Umbilical cord (tissue), 2 donors: Measurements from ENCODE around the gene FTCDNL1. TPM values are rescaled to one million over a fixed set of nuclear protein-coding genes. Genes with fewer than 3 reads are reported as not detected.

ENCODE experiments used
- DNase-seq: peaks from one replicate; pipeline ENCODE4 v3.0.0-alpha.2; 2015; ENCODE audit warnings: low spot score
- total RNA-seq: library from RNA; depleted of rRNA; stranded (reverse); fragments of >200 nt; gene quantifications from one replicate; pipeline ENCODE4 v1.2.3, GENCODE V29; 2014; ENCODE audit warnings: low replicate concordance; ENCODE audit not compliant: insufficient read depth

Gene FTCDNL1
- total RNA-seq, 1 donor from 2014 or later = 0.96 TPM

DNA sequence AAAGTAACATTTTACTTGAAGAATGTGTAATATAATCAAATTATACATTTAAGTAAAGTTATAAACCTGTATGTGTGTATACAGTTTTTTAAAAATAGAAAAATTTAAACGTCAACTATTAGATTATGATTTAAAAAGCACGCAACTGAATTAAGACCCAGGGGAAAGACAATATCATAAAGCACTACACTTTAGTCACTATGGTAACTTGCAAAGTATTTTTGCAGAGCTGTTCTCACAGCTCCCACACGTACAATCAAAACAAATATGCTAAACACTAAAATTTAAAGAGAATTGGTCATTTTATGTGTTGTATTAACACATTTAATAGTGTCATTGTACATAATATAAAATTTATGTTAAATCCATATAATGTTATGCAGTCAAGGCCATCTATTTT lies 59.7 kb downstream of the FTCDNL1 start:
- no peak for DNase-seq

DNA sequence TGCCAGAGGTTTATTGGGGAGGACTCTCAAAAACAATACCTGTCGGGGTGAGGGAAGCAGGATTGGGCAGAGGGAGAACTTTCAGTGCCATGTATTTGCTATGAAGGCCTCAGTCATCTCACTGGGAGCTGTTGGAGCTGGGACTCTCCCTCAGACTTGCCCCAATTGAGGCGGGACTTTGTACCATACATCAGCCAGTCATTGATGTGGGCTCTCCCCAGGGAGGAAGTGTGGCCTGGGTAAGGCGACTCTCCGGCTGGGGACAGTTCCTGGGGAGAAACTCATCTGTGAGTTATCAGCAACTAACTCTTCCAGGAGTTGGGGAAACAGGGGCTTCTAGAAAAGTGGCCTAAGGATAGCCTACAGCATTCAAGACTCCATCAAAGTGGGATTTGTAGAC lies 66.5 kb downstream of the FTCDNL1 start:
- no peak for DNase-seq

DNA sequence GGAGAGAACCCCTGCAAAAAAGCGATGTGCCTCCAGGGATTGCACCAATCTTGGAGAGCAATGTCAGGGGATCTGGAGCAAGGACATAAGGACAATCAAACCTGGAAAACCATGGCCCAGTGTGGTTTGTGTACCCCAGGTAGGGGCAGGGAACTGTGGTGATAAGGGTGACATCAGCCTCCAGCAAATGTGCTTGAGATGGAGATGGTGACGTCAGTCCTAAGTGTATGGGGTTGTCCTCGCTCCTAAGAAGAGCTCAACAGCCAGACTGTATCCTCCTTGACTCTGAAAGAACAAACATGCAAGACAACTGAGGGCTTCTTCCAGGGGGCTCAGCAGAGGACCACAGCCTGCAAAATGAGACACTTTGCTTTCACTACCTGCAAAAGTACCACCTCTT lies 71.4 kb downstream of the FTCDNL1 start:
- no peak for DNase-seq

DNA sequence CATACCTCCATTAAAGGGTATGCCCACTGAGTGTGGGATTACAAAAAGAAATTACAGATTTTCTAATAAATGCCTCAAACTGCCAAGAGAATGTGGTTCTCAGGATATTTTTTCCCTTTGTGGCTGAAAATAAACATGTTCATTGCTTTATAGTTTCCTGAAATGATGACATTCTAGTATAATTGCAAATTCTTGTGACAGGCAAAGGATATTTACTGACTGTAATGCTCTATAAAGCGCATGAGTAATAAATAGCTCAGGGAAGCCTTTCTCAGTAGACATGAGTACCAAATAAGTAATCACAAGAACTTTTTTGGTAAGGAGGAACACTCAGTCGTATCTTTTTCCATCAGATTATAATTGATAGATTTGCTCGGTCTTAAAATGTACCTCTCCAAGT lies 72.3 kb downstream of the FTCDNL1 start:
- no peak for DNase-seq

DNA sequence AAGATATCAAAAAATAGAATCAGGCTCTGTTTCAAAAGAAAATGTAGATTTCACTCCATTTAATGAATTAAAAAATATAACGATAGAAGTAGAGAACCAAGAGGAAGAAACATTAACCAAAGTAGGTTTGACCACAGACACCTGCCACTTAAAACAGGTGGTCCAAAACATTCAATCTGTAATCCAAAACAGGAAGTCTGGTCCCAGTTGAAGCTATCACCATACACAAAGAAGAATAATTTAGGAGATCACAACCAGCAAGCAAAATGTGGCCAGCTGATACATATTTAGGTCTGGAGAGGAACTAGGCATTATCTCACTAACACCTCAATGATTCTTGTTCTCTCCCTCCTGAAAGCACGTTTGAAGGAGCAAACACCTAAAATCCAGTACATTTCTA lies 73.1 kb downstream of the FTCDNL1 start:
- DNase-seq = no peak

DNA sequence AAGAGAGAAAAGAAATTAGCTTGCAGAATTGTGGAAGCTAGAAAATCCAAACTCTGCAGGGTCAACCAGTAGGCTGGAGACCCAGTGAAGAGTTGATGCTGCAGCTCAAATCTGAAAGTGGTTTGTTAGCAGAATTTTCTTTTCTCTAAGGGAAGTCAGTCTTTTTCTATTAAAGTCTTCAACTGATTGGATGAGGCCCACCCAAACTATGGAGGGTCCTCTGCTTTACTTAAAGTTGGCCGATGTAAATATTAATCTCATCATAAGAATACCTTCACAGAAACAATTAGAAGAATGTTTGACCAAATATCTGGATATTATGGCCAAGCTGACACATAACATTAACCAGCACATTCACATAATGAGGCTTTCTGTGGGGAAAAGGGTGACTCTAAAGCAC lies 73.7 kb downstream of the FTCDNL1 start:
- no peak for DNase-seq

DNA sequence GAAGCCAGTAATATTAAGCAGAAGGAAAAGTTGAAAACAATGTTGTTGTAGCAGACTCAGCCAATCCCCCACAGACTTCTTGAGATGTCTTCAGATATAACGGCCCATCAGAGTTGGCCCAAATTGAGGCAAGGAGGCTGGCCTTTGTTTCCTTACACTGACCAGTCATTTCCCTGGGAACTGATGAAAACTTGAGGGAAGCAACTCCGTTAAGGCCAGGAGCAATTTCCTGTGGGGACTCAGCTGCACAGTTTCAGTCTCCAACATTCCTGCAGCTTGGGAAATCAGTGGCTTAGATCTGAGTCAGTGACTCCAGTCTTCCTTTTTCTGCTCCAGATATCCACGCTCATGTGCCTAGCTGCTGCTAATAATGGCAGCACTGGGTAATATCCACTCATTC lies 75.7 kb downstream of the FTCDNL1 start:
- no peak for DNase-seq

DNA sequence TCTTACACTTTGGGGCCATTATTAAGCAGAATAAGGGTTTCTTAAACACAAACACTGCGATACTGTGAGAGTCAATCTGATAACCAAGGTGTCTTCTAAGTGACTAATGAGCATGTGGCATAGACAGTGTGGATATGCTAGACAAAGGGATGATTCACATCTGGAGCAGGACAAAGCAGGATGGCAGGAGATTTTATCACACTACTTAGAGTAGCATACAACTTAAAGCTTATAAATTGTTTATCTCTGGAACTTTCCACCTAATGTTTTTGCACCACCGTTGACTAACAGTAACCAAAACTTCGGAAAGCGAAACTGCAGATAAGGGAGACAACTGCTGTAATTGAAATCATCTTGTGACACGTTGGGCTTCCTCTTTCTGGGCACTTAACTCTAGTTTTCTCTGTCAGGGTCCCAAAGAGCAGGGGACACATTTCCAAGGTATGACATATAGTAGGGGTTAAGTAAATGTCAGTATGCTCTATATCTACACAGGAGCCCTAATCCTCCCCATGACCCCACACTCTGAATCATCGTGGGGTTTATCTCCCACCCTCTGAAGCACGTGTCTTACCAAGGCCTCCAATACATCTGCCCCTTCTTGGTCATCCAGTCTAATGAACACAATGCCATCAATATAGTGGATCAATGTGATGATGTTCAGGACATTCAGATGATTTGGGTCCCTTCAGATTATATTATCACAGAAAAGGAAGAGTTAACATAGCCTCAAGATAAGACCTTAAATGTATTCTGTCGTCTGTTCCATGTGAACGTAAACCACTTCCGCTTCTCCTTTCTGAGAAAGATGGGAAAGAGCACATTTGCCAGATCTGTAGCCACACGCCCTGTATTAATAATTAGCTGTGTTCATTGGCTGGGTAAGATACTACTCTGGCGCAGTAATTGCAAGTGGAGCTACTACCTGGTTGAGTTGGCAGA lies 78.7 kb downstream of the FTCDNL1 start:
- DNase-seq = no peak

DNA sequence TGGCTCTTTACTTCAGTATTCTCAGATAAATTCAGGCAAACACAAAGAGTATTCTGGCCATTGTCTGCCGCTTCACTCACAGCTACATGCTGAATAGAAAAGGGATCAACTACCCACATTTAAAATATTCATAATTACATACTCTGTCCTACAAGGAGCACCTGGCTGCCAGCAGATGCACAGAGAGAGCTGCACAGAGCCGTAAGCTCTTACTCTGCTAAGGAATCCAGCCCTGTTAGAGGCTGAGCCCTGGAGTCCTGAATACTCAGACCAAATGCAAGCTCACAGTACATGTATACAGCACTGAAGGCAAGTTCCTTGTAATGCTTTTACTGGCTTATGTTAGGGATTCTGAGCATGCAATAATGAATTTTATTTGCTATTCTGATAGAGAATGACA lies 80.3 kb downstream of the FTCDNL1 start:
- DNase-seq = no peak

DNA sequence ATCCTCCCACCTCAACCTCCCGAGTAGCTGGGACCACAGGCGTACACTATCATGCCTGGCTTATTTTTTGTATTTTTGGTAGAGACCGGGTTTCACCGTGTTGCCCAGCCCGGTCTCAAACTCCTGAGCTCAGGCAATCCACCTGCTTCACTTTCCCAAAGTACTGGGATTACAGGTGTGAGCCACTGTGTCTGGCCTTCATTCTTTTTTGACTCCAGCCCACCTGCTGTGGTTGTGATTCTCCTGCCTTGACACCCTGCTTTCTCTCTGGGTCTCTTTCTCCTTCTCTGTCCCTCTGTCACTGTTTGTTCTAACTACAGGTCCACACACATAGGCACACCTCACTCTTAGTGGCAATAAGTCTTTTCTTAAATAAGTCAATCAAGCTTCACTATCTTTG lies 85.3 kb downstream of the FTCDNL1 start:
- DNase-seq = no peak

DNA sequence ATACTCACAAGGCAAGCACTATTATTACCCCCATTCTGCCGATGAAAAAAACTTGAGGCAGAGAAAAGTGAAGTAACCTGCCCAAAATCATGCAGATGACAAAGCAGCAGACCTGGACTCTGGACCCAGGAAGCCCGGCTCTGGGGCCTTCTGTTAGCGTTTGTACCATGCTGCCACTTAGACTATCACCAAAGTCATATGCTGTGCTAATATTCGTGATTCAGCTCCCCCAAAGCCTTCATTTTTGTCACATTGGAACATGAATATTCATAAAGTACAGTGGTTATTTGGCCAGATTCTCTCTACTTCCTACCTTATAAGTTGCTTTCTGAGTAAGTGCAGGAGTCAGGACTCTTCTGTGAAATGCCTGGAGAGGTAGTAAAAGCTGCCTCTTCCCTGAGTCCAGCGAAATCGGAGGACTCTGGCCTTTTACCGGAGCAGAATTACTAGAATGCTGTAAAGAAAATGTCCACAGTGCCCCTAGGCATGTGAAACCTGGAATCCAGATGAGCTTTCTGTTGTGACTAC lies 86.7 kb downstream of the FTCDNL1 start:
- DNase-seq = no peak

DNA sequence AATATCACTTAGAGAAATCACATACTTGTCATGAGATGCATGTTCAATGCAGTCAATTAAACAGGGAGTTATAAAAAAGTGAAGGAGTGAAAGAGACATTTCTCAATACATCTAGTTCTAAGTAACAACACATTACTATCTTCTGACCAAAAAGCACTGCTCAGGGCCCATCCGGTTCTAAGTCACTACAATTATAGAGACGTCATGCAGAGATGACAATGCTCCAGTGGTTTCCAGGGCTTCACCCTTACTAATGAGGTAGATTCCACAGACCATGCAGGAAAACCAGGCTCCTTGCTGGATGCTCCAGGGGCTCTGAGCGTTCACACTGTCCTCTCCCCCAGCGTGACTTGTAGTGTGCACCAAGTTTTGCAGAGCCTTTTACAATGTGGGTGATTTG lies 88.0 kb downstream of the FTCDNL1 start:
- DNase-seq = no peak

DNA sequence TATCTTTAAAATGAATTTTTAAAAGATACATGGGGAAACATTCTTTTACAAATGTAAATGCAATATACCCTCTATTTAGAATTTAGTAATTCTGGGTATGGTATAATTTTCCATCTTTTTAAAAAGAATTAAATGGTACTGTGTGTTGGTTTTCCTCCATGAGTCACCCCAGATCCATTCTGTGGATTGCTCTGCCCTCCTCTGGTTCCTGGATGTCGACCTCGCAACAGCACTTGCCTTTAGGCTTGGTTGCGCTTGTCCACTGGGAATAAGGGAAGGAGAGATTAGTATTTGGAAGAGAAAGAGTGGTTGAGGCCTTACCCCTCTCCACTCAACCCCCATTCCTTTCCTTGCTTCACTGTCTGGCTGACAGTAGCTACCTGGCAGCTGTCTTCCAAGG lies 90.4 kb downstream of the FTCDNL1 start:
- no peak for DNase-seq

DNA sequence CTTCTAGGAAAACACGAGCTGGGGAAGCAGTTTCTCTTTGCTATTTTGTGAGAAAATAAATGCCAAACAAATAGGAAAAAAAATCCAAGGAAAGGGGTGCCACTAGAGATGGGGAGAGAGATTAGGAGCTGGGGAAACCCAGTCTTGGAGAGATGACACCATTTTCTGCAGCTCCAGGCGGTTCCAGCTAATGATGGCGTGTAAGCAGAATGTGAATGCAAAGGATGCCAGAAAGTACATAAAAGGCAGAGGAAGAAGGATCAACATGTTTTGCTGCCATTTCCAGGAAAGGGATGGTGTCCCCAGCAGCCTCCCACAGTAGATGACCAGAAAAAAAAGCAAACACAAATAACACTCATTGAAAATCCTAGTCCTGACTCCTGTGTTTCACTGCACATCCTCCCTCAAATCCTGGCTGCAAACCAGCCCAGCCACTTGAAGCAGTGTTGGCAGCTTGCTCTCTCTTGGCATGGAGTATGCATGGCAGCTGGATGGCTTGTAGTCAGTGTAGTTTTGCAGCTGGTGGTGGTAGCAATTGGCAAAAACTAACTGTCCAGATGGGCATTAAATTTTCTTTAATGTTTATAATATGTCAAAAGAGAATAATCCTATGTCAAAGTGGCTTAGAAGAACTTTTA lies 93.6 kb downstream of the FTCDNL1 start:
- DNase-seq = peak; percentile 29

DNA sequence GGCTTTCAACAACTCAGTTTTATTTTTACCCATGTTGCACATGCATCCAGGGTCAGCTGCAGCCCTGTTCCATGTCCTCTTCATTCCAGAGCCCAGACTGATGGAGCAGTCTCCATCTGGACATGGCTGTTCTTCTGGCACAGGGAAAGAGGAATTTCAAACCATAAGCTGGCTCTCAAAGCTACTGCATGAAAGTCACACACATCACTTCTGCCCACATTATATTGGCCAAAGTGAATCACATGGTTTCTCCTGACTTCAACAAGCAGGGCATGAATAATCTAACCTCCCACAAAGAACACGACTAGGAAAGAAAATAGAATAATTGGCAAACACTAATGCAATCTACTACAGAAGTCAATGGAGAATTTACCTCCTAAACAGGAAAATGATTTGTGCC lies 94.2 kb downstream of the FTCDNL1 start:
- DNase-seq = no peak

DNA sequence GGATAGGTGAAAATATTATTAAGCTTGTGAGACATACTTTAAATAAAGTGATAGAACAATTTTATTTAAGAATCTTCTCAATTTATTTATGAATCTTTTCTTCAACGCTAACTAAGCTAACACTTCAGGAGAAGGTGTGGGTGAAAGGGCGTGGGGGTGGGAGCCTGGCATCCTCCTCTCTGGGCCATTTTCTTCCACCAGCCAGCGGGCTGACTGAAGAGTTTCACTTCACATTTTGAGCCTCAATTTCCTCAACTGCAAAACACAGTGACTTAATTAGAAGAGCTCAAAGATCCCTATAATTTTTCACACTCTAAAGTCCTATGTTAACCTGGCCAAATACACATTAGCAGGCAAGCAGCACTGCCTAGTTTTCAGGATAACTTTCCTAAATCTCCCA lies 94.8 kb downstream of the FTCDNL1 start:
- DNase-seq = no peak

DNA sequence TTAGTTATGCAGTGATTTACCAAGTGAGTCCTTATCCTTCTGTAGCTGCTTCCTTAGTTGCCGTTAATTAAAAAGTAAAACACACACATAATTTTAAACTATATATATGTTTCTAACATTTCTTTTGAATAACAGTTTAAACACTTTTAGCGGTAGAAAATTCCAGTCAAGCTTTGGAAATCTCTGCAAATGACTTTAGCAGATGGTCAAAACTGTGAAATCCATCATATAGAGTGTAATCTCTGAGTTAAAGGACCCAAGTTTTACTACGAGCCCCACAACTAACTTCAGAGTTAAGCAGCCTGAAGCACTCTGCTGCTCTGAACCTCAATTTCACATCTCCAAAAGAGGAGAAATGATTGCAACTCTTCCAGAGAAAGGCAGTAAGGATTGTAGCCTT lies 96.2 kb downstream of the FTCDNL1 start:
- no peak for DNase-seq

DNA sequence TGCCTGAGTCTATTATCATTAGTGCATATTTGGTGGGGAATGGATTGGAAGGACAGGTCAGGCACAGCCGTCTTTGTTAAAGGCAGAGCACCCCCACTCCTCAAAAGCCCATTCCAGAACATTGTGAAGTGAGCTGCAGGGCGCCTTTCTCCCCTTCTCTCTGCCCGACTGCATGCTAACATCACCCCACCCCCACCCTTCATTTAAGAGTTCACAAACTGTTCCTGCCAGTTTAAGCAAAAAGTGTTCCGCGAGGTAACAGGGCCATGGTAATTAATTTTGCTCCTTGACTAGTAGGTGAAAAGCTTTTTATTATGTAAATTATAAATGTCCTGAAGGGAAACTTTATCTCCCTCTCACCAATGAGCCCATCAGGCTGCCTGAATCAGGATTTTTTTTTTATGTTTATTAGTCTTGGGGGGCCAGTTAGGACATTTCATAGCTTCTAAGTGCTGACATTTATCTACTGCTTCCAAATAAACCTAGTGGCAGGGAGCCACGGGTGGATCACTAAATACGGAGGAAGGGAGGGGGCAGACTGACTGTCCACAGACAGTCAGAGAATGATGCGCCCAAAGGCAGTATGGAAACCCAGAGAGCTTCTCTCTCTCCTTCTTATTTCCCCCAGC lies 99.4 kb downstream of the FTCDNL1 start:
- DNase-seq = no peak

DNA sequence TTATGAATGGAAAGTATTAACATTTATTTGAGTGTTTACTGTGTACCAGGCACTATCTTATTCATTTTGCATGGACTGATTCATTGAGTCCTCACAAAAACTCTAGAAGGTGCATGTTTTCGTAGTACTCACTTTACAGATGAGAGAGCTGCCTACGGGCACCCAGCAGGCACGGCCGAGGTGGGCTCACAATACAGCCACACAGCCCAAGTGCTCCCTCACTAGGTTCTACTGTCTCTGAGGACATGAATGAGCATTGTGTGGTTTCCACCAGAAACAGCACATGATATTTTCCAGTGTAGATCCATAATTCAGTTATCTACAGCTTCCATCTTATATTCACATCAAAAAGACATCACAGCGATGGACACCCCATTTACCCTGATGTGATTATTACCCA lies 101.4 kb downstream of the FTCDNL1 start:
- DNase-seq = no peak

DNA sequence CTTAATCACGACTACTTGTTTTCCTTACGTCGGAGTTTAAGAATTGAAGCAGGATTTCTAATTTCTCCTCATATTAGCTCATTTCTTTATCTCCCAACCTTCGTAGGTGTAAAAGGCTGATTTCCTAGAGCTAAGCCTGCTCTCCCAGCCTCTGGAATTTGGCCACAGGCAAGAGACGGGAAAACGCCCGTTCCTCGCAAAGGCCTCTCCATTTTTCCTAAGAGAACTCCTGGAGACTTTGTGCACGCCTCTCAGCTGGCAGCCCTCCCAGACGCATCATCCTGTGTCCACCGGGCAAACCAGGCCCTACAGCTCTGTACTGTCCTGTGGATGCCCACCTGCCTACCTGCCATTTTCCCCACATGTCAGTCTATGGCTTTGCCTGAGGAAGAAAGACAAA lies 106.3 kb downstream of the FTCDNL1 start:
- no peak for DNase-seq

DNA sequence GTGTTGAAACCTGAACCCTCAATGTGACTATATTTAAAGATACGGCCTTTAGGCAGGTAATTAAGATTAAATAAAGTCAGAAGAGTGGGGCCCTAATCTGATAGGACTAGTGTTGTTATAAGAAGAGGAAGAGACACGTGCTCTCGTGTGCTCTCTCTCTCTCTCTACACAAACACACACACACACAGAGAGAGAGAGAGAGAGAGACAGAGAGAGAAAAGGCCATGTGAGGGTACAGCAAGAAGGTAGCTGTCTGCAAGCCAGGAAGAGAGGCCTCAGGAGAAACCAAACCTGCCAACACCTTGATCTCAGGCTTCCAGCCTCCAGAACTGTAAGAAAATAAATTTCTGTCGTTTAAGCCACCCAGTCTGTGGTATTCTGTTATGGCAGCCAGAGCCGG lies 106.7 kb downstream of the FTCDNL1 start:
- no peak for DNase-seq

DNA sequence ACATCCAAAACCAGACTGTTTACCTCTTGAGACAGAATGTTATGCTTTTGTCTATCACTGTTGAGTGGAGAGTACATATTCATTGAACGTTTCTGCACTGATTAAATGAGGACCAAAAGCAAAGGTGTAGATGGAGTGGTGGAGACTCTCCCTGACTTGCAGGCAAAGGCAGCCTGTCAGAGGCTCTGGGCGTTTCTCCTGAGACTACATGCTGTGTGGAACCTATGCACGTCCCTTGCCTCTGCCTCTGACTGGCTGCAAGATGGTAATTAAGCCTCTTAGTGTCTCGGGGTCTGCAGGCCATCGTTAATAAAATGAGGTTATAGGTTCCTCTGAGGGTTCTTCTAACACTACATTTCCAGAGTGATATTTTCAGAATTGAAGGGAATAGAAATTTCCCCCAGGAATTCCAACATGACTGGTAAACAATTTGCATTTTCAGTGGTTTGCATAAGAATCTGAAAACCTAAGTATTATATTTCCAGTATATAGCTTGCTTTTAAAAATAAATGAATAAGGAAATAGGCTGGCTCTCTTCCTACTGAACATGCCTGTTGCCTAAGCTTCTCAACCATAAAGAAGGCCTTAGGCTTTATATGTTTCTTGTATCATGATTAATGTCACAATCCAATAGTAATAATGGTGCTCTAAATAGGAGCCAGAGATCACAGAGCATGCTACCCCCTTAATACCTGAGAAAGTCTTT lies 107.4 kb downstream of the FTCDNL1 start:
- no peak for DNase-seq
